ENCODE results near the gene SPAG9. TPM values are rescaled to one million over a fixed set of nuclear protein-coding genes. Genes with fewer than 3 reads are reported as not detected.

The SPAG9 gene
- total RNA-seq, 1 experiment from 2014 or later = 77.6 TPM

DNA sequence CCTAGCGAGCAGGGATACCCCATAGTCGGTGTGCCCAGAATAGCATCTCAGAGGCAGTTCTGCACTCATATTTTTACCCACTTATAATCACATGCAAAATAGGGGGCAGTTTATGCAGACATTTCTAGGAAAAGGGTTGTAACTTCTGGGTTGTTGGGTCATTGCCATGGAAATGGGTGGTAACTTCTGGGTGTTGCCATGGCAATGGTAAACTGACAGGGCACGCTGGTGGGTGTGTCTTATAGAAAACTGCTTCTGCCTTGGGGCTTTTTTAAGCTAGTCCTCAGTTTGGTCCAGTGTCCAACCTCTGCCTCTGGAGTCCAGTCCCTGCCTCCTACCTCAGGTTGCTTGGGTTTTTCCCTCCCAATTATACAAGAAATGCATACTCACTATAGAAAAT is 7.4 kb upstream of the SPAG9 start:
- Histone ChIP-seq H3K4me1 (ENCODE audit: control insufficient read depth in 1 of 2, insufficient read depth in 2 of 2, low read length in 2 of 2) (peaks cover 25 to 48% of the 10 kb centered on the region in 2 experiments), H3K9me2 (ENCODE audit: insufficient read depth) (no peaks in the 10 kb centered on the region), H3K9me3 (ENCODE audit: control insufficient read depth in 1 of 2, insufficient read depth in 1 of 2, low read depth in 1 of 2, low read length in 2 of 2) (no peaks in the 10 kb centered on the region), H2AFZ (ENCODE audit: low read depth, low read length, poor library complexity, severe bottlenecking) (no peak overlapping the region), H3K79me2 (ENCODE audit: insufficient read depth, low read length) (no peaks in the 10 kb centered on the region), H3K36me3 (ENCODE audit: control insufficient read depth in 1 of 2, insufficient read depth in 2 of 2, low read length in 2 of 2) (no peaks in the 10 kb centered on the region), H3K27me3 (ENCODE audit: insufficient read depth, low read length) (no peaks in the 10 kb centered on the region), H3K4me2 (ENCODE audit: low read length) (peak overlapping the region; percentile 40), H3K9ac (ENCODE audit: low read length) (no peak overlapping the region), H3K27ac (ENCODE audit: low read depth, low read length) (no peak overlapping the region), H4K20me1 (ENCODE audit: insufficient read depth) (no peaks in the 10 kb centered on the region), H3K4me3 (replicated peaks in 1 of 2; ENCODE audit: low read depth in 1 of 2, low read length in 2 of 2) (no peak overlapping the region)
- DNase-seq (ENCODE audit: low read depth, low spot score) = peak; percentile 33
- ATAC-seq = peak; percentile 24; the same call in 1 of the 2 replicates
- TF ChIP-seq, protein P1, sequence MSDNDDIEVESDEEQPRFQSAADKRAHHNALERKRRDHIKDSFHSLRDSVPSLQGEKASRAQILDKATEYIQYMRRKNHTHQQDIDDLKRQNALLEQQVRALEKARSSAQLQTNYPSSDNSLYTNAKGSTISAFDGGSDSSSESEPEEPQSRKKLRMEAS (IDR thresholded peaks at IDR 0.05) = no peak
- TF ChIP-seq TCF7L2 (IDR thresholded peaks at IDR 0.05; ENCODE audit: borderline replicate concordance, extremely low read depth, insufficient read depth, insufficient read length) = no peak
- TF ChIP-seq SIN3A (IDR thresholded peaks at IDR 0.05; ENCODE audit: low read depth) = no peak
- TF ChIP-seq EZH2phosphoT487 (IDR thresholded peaks at IDR 0.05; ENCODE audit: borderline replicate concordance) = no peak
- no peak for TF ChIP-seq YY1 (IDR thresholded peaks at IDR 0.05; ENCODE audit: extremely low read depth, insufficient replicate concordance, low read depth, low read length)
- TF ChIP-seq ZFX (IDR thresholded peaks at IDR 0.05) = no peak
- TF ChIP-seq, protein P2, sequence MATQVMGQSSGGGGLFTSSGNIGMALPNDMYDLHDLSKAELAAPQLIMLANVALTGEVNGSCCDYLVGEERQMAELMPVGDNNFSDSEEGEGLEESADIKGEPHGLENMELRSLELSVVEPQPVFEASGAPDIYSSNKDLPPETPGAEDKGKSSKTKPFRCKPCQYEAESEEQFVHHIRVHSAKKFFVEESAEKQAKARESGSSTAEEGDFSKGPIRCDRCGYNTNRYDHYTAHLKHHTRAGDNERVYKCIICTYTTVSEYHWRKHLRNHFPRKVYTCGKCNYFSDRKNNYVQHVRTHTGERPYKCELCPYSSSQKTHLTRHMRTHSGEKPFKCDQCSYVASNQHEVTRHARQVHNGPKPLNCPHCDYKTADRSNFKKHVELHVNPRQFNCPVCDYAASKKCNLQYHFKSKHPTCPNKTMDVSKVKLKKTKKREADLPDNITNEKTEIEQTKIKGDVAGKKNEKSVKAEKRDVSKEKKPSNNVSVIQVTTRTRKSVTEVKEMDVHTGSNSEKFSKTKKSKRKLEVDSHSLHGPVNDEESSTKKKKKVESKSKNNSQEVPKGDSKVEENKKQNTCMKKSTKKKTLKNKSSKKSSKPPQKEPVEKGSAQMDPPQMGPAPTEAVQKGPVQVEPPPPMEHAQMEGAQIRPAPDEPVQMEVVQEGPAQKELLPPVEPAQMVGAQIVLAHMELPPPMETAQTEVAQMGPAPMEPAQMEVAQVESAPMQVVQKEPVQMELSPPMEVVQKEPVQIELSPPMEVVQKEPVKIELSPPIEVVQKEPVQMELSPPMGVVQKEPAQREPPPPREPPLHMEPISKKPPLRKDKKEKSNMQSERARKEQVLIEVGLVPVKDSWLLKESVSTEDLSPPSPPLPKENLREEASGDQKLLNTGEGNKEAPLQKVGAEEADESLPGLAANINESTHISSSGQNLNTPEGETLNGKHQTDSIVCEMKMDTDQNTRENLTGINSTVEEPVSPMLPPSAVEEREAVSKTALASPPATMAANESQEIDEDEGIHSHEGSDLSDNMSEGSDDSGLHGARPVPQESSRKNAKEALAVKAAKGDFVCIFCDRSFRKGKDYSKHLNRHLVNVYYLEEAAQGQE (IDR thresholded peaks at IDR 0.05; ENCODE audit: low read depth) = no peak
- TF ChIP-seq POLR2AphosphoS5 (IDR thresholded peaks at IDR 0.05; ENCODE audit: low read depth, low read length) = no peak
- no peak for TF ChIP-seq JUND (IDR thresholded peaks at IDR 0.05)
- TF ChIP-seq ZNF274 (IDR thresholded peaks at IDR 0.05; ENCODE audit: low read depth, low read length) = no peak
- TF ChIP-seq EZH2 (IDR thresholded peaks at IDR 0.05) = no peak
- no peak for TF ChIP-seq FOSL1 (IDR thresholded peaks at IDR 0.05; ENCODE audit: low read depth)
- no peak for TF ChIP-seq SRF (IDR thresholded peaks at IDR 0.05; ENCODE audit: low read depth)
- no peak for TF ChIP-seq POLR2A (IDR thresholded peaks at IDR 0.05; ENCODE audit: borderline replicate concordance, extremely low read depth, insufficient read depth, insufficient read length)
- TF ChIP-seq CBX3 (IDR thresholded peaks at IDR 0.05; ENCODE audit: low read depth) = no peak
- TF ChIP-seq SP1 (IDR thresholded peaks at IDR 0.05; ENCODE audit: low read depth) = no peak
- ChIA-PET RAD21 (ENCODE audit: low non-redundant PET in 1 of 2, low total read pairs in 2 of 2, uncharacterized antibody in 2 of 2, unreplicated experiment in 2 of 2) (no interaction called here), POLR2A (interaction anchor here (1.2 to 1.6 kb wide), 2 partner anchors 20 to 25 kb away, joined by 4 to 5 read pairs; partner anchors contain the start of gene NME1), CTCF (no interaction called here)
- intact Hi-C loops (cut with micrococcal nuclease) = no loop called here
- BruUV-seq (replicated peaks) = no TSS peak
